ENCODE measurements around the gene FRAT1.

The FRAT1 gene

GRCh38 chr10:97349752-97350513 is 30.9 kb downstream of the FRAT1 start:
- Histone ChIP-seq H3K79me2 (ENCODE audit: insufficient read depth, low read length) (no peaks in the 10 kb centered on the region), H3K9me3 (ENCODE audit: low read length) (no peaks in the 10 kb centered on the region), H3K9me2 (ENCODE audit: low read depth, low read length) (no peaks in the 10 kb centered on the region), H3K4me1 (ENCODE audit: insufficient read depth, low read length, severe bottlenecking) (no peaks in the 10 kb centered on the region), H2AFZ (ENCODE audit: low read length) (no peak overlapping the region), H4K20me1 (ENCODE audit: insufficient read depth, low read length) (no peaks in the 10 kb centered on the region), H3K4me3 (ENCODE audit: low read depth, low read length, poor library complexity, severe bottlenecking) (no peak overlapping the region), H3K27me3 (ENCODE audit: insufficient read depth, low read length) (no peaks in the 10 kb centered on the region), H3F3A (ENCODE audit: insufficient read depth, low read length) (no peaks in the 10 kb centered on the region), H3K9ac (ENCODE audit: low read length) (no peak overlapping the region), H3K27ac (ENCODE audit: low read depth, low read length, poor library complexity, severe bottlenecking) (no peak overlapping the region), H3K36me3 (ENCODE audit: insufficient read depth, low read length) (no peaks in the 10 kb centered on the region), H3K4me2 (ENCODE audit: low read length) (no peak overlapping the region)
- TF ChIP-seq, protein P1, sequence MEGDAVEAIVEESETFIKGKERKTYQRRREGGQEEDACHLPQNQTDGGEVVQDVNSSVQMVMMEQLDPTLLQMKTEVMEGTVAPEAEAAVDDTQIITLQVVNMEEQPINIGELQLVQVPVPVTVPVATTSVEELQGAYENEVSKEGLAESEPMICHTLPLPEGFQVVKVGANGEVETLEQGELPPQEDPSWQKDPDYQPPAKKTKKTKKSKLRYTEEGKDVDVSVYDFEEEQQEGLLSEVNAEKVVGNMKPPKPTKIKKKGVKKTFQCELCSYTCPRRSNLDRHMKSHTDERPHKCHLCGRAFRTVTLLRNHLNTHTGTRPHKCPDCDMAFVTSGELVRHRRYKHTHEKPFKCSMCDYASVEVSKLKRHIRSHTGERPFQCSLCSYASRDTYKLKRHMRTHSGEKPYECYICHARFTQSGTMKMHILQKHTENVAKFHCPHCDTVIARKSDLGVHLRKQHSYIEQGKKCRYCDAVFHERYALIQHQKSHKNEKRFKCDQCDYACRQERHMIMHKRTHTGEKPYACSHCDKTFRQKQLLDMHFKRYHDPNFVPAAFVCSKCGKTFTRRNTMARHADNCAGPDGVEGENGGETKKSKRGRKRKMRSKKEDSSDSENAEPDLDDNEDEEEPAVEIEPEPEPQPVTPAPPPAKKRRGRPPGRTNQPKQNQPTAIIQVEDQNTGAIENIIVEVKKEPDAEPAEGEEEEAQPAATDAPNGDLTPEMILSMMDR (IDR thresholded peaks at IDR 0.05; ENCODE audit: low read length) = no peak
- TF ChIP-seq EZH2 (IDR thresholded peaks at IDR 0.05; ENCODE audit: borderline replicate concordance, low read length) = no peak

DNA sequence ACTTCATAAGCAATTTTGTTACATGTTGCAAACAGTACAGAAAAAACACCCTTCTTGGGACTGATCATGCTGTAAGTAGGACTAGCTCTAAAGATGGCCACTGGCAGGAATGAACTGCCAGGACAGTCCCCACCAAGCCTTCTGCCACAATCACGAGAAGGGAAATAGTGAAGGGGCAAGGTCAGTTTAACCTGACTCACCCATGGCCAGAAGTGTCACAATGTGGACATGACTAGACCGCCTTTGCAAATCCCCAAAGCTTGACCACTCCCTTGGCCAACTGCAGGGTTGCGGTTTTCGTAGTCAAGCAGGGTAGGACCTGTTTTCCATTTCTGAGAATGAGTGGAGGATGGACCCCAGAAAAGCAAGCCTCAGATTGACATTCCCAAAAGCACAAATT is 34.9 kb downstream of the FRAT1 start:
- TF ChIP-seq EZH2 (IDR thresholded peaks at IDR 0.05; ENCODE audit: borderline replicate concordance, low read length) = no peak
- TF ChIP-seq, protein P1 (IDR thresholded peaks at IDR 0.05; ENCODE audit: low read length) = no peak
- H3F3A ChIP-seq (ENCODE audit: insufficient read depth, low read length) = no peaks in the 10 kb centered on the region

DNA sequence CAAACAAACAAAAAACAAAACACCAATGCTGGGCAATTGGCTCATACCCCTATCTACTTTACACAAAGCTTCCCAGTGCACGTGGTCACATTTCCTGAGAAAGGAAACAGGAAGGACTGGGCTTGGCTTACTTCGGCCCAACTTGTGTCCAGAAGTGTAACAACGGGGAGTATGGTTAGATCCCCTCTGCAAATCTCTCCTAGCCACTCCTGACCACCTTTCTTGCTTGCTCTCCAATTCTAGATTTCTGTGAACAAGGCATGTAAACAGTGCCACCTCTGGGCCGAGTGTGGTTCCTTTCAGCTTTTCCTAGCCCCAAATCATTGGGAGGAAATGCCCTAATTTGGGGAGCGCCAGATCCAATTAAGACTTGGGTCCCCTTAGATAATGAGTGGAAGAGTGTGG is 36.5 kb downstream of the FRAT1 start:
- no peak overlapping the region for H2AFZ ChIP-seq (ENCODE audit: low read length)
- no peaks in the 10 kb centered on the region for H3K9me2 ChIP-seq (ENCODE audit: low read depth, low read length)
- H3K36me3 ChIP-seq (ENCODE audit: insufficient read depth, low read length) = peaks cover 13% of the 10 kb centered on the region; the same call in 1 of the 2 replicates
- no peaks in the 10 kb centered on the region for H3K27me3 ChIP-seq (ENCODE audit: insufficient read depth, low read length)
- TF ChIP-seq EZH2 (IDR thresholded peaks at IDR 0.05; ENCODE audit: borderline replicate concordance, low read length) = no peak
- TF ChIP-seq, protein P1 (IDR thresholded peaks at IDR 0.05; ENCODE audit: low read length) = peak; percentile 10; the same call in 1 of the 2 replicates
- no peaks in the 10 kb centered on the region for H3F3A ChIP-seq (ENCODE audit: insufficient read depth, low read length)
- H3K27ac ChIP-seq (ENCODE audit: low read depth, low read length, poor library complexity, severe bottlenecking) = no peak overlapping the region
- H4K20me1 ChIP-seq (ENCODE audit: insufficient read depth, low read length) = no peaks in the 10 kb centered on the region
- no peak overlapping the region for H3K4me2 ChIP-seq (ENCODE audit: low read length)
- H3K79me2 ChIP-seq (ENCODE audit: insufficient read depth, low read length) = no peaks in the 10 kb centered on the region
- H3K4me3 ChIP-seq (ENCODE audit: low read depth, low read length, poor library complexity, severe bottlenecking) = no peak overlapping the region
- no peak overlapping the region for H3K9ac ChIP-seq (ENCODE audit: low read length)
- no peaks in the 10 kb centered on the region for H3K4me1 ChIP-seq (ENCODE audit: insufficient read depth, low read length, severe bottlenecking)
- no peaks in the 10 kb centered on the region for H3K9me3 ChIP-seq (ENCODE audit: low read length)

More for the DNA sequence above, 34.9 kb downstream of the FRAT1 start:
- H3K4me1 ChIP-seq (ENCODE audit: insufficient read depth, low read length, severe bottlenecking) = no peaks in the 10 kb centered on the region
- no peaks in the 10 kb centered on the region for H3K9me2 ChIP-seq (ENCODE audit: low read depth, low read length)
- H3K9ac ChIP-seq (ENCODE audit: low read length) = no peak overlapping the region
- H3K4me3 ChIP-seq (ENCODE audit: low read depth, low read length, poor library complexity, severe bottlenecking) = no peak overlapping the region
- no peak overlapping the region for H3K27ac ChIP-seq (ENCODE audit: low read depth, low read length, poor library complexity, severe bottlenecking)
- no peaks in the 10 kb centered on the region for H4K20me1 ChIP-seq (ENCODE audit: insufficient read depth, low read length)
- H3K9me3 ChIP-seq (ENCODE audit: low read length) = no peaks in the 10 kb centered on the region
- H3K4me2 ChIP-seq (ENCODE audit: low read length) = no peak overlapping the region
- no peaks in the 10 kb centered on the region for H3K79me2 ChIP-seq (ENCODE audit: insufficient read depth, low read length)
- no peaks in the 10 kb centered on the region for H3K27me3 ChIP-seq (ENCODE audit: insufficient read depth, low read length)
- peaks cover 13% of the 10 kb centered on the region; the same call in 1 of the 2 replicates for H3K36me3 ChIP-seq (ENCODE audit: insufficient read depth, low read length)
- H2AFZ ChIP-seq (ENCODE audit: low read length) = no peak overlapping the region
